DMS 273 (cell line): Measurements from ENCODE around the gene PDZD7.
A peak's percentile ranks its signal among the peaks of the same experiment; 100 is the strongest.
"Not testable (repeated sequence)": the region's sequence is repeated elsewhere in the genome, so short reads cannot be mapped to it uniquely, and the experiment has no call there.

Experiments
- DNase-seq: peaks from one replicate; lab custom pipeline; 2025; ENCODE audit not compliant: unreplicated experiment; lab: John Stamatoyannopoulos, UW

The PDZD7 gene

DNA sequence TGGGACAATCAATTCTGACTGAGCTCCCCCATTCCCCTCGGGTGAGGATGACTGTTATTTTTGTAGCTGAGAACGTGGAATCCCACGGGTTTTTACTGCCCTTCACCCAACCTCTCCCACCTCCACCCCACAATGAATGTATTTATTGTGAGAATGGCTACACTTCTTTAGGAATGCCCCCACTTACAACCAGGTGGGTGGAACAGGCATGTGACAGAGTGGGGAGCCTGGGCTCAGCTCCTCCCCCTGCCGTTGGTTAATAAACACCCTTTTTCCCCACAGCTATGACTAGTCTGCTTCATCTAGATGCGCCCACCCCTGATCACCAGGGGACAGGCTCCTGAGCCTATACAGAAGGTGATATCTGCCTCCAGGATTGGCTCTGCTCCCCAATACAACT, 45.6 kb downstream of the PDZD7 start:
- no peak for DNase-seq

DNA sequence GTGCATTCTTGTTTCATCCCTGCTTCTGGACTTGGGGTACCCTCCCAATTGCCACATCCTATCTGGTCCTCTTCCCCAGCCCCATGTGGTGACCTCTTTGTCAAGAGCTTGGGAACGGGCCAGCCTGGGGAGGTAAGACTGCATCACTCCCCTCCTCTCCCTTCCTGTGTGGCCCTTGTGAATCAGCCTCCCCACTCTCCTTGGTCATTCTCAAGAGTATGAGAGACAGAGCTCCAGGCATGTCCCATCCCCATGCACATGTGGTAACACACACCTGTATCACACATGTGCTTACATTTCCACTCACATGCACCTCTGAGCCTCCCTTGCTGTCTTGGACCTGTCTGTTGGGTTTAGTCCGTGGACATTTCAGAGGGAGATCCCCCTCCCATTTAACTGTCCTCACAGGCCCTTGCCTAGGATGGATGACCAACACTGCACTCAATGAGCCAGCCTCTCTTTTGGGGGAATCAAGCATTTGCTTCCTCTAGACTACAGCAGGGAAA, 46.2 kb downstream of the PDZD7 start:
- DNase-seq: no peak

DNA sequence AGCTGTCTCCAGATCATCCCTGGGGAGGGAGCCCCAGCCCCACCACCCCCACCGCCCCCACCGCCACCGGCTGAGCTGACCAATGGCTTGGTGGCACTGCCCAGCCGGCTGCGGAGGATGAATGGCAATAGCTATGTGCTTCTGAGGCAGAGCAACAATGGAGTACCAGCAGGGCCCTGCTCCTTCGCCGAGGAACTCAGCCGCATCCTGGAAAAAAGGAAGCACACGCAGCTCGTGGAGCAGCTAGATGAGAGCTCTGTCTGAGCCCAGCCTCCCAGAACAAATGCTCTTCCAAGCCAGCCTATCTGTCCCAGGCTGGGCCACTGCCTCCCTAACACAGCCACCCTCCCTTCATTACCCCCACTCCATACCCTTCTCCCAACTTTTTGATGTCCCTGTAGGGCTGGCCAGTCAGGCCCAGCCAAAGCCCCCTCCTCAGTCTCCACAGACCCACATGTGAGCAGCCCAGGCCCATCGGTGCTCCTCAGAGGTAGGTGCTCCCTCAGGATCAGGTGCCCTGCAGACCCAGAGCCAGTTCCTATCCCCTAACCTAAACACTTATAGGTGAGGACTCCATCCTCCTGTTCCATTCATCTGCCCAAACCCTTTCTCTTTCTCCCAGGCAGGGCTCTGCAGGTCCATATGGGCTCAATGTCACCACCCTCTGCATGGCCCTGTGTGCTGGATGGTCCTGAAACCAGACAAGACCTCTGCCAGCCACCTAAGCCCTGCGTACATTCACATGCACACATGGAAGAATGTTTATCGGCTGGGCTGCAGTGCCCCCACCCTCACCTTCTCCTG, 46.9 kb downstream of the PDZD7 start:
- no peak for DNase-seq

DNA sequence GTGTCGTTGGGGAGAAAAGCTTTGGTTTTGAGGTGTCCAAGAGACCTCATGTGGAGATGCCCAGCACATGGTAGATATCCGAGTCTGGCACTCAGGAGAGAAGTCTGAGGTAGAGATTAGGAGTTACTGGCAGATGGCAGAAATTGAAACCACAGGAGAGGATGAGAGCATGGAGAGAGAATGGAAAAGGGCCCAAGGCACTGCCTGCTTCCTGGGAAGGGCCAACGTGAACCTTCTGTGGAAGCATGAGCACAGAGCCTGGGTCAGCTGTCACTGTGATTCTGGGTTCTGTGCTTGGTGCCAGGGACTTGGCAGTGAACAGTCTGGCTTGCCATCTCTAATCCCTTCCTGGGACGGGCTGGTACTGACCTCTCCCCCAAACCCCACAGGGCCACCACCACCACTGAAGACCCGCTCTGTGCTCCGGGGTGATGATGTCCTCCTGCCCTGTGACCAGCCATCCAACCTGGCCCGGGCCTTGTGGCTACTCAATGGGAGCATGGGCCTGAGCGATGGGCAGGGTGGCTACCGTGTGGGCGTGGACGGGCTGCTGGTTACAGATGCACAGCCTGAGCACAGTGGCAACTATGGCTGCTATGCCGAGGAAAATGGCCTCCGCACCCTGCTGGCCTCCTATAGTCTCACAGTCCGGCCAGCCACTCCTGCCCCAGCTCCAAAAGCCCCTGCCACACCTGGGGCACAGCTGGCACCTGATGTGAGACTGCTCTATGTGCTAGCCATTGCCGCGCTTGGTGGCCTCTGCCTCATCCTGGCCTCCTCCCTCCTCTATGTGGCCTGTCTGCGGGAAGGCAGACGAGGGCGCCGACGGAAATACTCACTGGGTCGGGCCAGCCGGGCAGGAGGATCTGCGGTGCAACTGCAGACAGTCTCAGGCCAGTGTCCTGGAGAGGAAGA, 47.8 kb downstream of the PDZD7 start:
- DNase-seq: peak; percentile 50

DNA sequence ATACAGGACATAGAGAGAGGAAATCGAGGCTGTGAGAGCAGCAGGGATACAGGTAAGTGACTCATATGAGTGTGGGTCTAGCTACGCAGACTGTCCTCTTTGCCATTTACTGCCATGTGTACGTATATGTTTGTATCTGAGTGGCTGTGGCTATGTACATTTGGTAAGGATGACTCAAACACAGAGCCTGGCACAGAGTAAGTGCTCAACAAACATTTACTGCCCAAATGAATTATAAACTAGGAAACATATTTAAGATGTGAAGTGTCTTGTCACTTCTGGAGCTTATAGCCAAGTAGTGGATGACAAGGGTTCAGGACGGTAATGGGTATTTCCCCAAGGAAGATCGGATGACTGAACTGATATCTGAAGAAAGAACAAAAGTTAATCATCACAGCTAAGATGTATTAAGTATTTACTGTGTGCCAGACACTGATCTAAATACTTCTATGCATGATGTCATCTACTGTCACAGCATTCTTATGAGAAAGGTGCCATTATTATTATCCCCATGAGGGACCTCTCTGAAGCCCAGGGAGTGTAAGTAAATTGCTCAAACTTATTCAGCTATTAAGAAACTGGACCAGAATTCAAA, 49.7 kb downstream of the PDZD7 start:
- no peak for DNase-seq

DNA sequence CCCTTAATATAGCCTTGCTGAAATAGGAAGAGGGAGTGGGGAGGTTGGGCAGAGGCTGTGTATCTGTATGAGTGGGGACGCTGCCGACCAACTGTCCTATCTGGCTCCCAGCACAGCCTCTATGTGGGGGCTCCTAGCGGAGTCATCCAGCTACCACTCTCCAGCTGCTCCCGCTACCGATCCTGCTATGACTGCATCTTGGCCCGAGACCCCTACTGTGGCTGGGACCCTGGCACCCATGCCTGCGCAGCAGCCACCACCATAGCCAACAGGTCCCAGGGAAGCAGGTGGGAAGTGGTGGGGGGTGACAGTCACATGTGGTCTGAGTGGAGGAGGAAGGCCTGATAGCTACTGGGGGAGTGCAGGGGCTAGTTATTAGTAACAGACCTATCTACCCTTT, 50.2 kb downstream of the PDZD7 start:
- no peak for DNase-seq

DNA sequence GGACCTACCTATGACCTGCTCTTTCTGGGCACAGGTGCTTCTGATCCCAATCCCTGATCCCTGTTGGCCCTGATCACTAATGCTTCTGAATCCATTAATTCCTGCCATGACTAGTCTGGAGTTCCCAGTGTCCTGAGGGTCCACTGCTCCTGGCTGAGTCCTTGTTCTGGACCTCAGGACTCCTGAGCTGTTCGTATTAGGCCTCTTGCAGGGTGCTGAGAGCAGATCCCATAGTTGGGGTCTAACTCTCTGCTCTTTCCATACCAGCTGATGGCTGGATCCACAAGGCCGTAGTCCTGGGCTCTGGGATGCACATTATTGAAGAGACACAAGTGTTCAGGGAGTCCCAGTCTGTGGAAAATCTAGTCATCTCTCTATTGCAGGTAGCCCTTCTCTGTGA, 50.6 kb downstream of the PDZD7 start:
- DNase-seq: no peak

DNA sequence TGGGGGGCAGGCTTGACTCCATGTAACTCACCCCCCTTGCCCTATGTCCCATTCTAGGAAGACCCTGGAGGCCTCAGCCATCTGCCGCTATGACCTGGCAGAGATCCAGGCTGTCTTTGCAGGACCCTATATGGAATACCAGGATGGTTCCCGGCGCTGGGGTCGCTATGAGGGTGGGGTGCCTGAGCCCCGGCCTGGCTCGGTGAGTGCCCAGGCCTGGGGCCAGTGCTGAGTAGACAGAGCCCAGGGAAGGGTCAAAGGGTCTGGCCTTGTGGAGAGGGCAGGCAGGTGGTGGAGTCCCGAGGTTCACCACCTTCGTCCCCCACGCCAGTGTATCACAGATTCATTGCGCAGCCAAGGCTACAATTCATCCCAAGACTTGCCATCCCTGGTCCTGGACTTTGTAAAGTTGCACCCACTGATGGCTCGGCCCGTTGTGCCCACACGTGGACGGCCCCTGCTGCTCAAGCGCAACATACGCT, 51.1 kb downstream of the PDZD7 start:
- DNase-seq: no peak

DNA sequence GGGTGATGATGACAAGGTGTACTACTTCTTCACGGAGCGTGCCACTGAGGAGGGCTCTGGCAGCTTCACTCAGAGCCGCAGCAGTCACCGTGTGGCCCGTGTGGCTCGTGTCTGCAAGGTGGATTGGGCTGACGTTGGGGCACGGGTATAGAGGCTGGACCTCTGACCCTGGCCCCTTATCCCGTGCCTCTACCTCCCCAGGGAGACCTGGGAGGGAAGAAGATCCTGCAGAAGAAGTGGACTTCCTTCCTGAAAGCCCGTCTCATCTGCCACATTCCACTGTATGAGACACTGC, 52.1 kb downstream of the PDZD7 start:
- DNase-seq: no peak

DNA sequence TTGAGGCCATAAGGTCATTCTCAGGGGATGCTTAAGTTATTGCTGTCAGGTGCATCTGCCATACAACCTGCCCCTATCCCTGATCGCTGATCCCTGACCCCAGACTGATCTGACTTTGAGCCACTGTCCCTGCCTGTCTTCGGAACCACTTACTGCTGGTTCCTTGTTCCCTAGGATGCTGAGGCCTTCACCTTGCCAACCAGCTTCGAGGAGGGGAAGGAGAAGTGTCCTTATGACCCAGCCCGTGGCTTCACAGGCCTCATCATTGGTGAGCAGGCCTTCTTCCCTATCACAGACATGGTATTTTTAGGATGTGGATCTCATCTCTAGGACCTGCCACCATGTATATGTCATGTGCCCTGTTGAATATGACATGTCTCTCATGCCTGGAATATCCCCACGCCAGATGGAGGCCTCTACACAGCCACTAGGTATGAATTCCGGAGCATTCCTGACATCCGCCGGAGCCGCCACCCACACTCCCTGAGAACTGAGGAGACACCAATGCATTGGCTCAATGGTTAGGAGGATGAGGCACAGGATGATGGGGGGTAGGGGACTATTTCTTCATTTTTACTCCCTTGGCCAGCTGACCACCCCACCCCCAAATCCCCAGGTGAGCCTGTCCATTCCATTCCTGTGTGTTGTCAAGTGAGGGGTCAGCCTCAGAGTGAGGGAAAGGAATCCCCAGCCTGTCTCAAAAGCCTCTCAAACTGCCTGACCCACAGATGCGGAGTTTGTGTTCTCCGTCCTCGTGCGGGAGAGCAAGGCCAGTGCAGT, 52.6 kb downstream of the PDZD7 start:
- DNase-seq: no peak

DNA sequence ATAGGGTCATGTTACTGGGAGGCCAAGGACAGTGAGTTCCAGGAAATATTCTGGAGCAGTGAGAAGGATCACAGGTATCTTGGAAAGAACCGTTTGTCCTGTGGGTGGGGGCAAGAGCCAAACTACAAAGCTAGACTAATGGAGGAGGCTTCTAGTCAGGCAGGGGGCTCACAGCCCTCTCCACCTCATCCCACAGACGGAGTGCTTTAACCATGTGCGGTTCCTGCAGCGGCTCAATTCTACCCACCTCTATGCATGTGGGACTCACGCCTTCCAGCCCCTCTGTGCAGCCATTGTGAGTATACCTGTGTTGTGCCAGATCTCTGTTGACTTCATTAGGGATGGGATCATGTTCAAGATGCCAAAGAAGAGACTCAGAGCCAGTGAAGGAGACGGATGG, 53.5 kb downstream of the PDZD7 start:
- no peak for DNase-seq

DNA sequence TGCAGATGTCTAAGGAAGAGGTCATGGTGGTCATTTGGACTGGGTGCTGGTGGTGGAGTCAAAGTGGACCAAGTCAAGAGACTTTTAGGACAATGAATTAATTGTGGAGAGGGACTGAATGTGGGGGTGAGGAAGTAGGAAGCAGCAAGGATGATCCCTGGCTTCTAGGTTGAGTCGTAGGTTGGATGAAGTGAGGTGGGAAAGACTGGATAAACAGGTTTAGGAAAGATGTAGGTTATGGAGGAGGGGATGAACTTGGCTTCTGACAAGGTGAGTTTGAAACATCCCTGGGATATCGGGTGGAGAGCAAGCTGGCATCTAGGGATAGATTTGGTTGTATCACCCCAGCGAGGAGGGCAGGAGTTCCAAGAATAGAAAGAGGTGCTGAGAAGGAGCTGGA, 54.0 kb downstream of the PDZD7 start:
- DNase-seq: no peak

DNA sequence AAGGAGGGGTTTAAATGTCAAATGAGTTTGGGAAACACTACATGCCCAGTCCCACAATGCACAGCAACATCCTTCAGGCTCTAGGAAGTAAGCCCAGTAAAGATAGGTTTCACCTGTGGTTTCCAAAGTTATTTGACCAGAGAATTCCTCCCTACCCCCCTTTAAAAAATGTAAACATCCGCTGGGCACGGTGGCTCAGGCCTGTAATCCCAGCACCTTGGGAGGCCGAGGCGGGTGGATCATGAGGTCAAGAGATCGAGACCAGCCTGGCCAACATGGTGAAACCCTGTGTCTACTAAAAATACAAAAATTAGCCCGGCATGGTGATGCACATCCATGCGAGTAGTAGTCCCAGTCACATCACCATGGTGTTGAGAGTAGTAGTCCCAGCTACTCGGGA, 55.5 kb downstream of the PDZD7 start:
- not testable (repeated sequence) for DNase-seq

DNA sequence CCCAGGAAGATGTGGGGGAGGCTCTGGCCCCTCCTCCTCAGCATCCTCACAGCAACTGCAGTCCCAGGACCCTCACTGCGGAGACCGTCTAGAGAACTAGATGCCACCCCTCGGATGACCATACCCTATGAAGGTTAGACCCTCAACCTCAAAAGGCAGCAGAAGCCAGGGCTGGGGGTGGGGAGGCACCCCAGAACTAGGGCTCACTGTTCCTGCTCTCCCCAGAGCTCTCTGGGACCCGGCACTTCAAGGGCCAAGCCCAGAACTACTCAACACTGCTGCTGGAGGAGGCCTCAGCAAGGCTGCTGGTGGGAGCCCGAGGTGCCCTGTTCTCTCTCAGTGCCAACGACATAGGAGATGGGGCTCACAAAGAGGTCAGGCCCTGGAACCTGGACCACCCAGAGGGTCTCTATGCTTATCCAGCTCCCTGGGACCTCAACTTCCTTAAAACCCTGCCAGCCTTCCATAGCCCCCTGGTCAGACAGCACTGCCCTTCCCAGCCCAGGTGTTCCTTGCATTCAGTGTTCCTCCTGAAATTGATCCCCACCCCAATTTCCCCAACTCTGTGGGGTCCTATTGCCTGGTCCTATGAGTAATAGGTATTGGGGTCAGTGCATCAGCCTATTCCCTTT, 57.9 kb downstream of the PDZD7 start:
- DNase-seq: no peak

DNA sequence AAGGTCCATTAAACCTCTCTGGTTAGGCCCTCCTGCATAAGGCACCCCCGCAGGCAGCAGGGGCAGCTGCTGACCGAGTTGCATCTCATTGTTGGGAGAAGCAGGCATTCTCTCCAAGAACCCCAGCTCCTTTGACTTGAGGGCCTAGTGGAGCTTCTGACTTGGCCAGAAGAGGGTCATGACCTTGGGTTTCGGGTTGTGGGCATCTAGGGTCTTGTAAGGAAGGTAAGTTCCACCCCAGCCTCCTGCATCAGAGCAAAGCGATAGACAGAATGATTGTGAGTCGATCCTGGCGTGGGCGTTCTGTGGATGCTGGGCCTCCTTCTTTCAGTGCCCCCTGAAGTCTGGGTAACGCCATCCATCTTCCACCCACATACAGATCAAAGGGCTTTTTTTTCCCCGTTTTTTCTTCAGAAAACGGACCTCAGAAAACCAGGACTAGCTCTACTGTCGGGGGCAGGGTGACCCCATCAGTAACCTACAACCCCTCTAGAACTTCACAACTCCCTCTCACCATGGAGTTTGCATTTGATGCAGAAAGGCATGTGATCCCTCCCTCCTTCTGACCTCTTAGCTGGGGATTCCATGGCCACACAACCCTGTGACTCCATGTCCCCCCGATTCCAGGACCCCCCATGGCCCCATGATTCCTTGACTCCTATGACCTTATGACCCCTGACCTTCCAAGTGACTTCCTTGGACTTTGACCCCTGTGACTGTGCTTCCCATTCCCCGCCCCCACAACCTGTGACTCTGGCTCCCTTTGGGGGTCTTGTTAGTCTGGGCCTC, 58.6 kb downstream of the PDZD7 start:
- DNase-seq: no peak

DNA sequence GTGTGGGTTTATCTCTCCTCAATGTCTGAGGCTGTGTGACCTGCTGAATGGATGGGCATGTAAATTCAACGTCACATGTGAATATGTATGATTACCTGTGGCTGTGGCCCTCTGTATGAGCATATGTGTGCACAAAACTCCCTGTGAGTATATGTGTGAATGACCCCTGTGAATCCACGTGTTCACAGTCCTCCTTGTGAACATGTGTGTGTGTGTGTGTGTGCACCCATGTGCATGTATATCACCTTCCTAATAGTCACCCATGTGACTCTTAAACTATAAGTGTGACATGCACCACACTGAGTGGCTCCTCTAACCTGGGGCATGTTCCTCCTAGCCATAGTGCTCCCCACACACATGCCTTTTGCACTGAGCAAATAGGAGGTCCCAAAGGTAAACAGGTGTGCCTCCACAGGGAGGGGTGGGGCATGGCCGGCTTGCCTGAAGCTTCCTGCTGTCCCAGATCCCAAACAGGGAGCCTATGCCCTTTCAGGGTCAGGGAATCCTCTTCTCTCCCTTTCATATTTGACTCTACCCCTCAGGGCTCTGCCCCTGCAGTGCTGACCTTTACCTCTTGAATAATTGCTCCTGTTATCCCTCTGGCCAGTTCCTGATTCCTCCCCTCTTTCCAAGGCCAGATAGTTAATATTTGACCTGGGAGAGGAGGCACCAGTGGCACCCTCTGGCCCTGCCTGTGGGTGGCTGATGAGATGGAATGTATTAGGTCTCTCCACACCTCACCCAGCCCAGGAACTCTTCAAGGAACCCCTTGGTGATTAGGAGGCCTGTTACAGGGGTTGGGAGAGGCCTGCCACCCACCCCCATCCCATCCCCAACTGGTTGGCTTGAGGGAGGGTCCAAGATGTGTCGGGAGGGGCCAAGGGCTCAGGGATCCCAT, 59.8 kb downstream of the PDZD7 start:
- no peak for DNase-seq

DNA sequence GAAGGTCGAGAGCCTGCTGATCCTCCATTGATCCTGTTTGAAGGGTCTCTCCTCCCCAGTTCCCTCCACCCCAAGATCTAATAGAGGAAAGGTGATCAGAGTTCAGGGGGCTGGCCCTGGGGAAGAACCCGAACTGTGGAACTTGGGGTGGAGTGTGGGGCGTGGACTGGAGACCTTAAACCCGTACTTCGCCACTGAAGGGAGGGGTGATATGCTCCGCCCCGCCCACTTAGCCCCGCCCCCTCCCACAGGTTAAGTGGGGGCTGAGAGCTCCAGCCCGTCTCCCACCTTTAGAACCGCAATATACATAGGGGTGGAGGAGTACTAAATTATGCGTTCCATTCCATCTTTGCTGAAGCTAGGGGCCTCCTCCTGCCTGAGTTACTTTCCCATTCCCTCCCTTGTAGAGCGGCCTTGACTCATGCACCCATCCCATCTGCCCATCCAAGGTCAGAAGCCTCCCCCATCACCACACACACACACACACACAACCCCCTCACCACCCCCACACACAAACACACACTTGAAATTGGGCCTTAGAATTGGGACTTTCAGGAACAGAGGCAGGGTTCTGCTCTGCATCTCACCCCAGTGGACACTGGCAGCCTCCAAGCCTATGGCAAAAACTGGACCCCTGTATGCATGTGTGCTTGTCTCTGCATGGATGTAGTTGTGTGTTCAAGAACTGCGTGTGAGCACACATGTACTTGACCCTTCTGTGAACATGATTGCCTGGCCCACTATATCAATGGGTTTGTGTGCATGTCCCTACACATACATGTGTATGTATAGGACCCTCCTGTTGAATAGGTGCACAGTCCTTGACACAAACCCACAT, 60.6 kb downstream of the PDZD7 start:
- DNase-seq: no peak
